Heart left ventricle (tissue), 13 donors: ENCODE measurements around the gene TMEM208.

Experiments
- CTCF ChIP-seq, 12 donors: fragments of 200-600 bp; sonication (generic) in 4 of 12; IDR thresholded peaks; one replicate each; pipeline versions ENCODE4 v1.5.0 to v1.8.0; 2018 to 2022; ENCODE audit warnings: antibody characterized with exemption in 12 of 12, mild to moderate bottlenecking in 5 of 12
- POLR2A ChIP-seq, 2 donors: fragments of 450-650 bp; IDR thresholded peaks; one replicate each; pipeline ENCODE4 v1.6.1; 2017; ENCODE audit warnings: antibody characterized with exemption in 2 of 2, mild to moderate bottlenecking in 2 of 2, moderate library complexity in 2 of 2
- donor health status: ischemic (EF 13 %, LVEDD 7.1; RV severe dilation, severe dysfunction).
- donor health status: DM: no; HTN: yes; CAD: no.
- donor health status: DM: no; HTN: no; CAD: no.
- donor health status: ischemic (EF 25% LVEDD 6.9; RV normal size, moderate dysfunction).
- donor health status: ischemic (EF 25% LVEDD 5.7; RV mildly dilated, moderate dysfunction).
- donor health status: ischemic (EF 35%, LVEDD 5.7; RV mildly dilated, moderate dysfunction).
- donor health status: nonischemic (EF 11% LVEDD 7.7; RV severe dilation, severe dysfunction).
- donor health status: DM: yes; HTN: yes; CAD: no.
- donor health status: PGD.
- donor health status: ischemic (EF 29% LVEDD 5.4; RV normal size, mild dysfunction).
- donor health status: nonischemic (EF 23%, LVEDD 6.1; RV moderate dilation, normal function).

DNA sequence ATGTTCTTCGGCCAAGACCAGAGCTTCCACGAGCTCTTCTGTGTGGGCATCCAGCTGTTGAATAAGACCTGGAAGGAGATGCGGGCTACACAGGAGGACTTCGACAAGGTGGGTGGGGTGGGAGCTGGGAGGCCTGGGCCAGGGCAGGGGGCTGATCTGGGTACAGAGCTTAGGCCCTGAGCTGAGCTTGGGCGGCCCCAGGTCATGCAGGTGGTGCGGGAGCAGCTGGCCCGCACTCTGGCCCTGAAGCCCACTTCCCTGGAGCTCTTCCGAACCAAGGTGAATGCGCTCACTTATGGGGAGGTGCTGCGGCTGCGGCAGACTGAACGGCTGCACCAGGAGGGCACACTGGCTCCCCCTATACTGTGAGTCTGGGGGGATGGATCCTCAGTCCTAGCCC, 24.5 kb upstream of the TMEM208 start:
- TF ChIP-seq POLR2A (IDR thresholded peaks at IDR 0.05) (no peak), CTCF (IDR thresholded peaks at IDR 0.05) (no peak)
